ENCODE measurements around the gene AIP.
"Not testable (repeated sequence)": the region's sequence is repeated elsewhere in the genome, so short reads cannot be mapped to it uniquely, and the experiment has no call there.

AIP gene

DNA sequence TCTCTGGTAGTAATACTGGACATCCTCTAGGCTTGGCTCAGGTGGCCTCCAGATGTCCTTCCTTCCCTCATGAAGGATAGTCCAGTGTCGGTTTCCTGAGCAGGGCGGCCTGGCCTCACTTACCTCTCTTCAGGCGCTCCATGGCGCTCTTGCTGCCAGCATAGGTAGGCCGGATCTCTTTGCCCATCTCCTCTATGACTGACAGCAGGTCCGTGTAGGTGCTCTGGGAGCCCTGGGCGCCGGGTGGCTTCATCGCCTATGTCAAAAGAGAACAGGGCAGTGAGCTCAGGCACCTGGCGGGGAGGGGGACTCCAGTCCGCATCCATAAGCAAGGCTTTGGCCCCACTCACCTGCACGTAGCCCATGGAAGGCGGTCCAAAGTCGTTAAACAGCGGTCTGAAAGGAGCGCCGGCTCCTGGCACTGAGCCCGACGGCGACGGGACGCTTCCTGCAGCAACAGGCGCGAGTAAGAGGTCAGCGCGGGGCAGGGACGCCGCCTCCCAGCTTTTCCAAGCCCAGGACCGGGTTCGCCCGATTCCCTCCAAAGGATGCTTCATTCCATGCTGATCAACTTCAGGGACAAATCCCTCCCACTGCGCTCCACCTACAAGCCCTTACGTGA is 24.5 kb downstream of the AIP start:
- DNase-seq (ENCODE audit: low read depth), result no peak

DNA sequence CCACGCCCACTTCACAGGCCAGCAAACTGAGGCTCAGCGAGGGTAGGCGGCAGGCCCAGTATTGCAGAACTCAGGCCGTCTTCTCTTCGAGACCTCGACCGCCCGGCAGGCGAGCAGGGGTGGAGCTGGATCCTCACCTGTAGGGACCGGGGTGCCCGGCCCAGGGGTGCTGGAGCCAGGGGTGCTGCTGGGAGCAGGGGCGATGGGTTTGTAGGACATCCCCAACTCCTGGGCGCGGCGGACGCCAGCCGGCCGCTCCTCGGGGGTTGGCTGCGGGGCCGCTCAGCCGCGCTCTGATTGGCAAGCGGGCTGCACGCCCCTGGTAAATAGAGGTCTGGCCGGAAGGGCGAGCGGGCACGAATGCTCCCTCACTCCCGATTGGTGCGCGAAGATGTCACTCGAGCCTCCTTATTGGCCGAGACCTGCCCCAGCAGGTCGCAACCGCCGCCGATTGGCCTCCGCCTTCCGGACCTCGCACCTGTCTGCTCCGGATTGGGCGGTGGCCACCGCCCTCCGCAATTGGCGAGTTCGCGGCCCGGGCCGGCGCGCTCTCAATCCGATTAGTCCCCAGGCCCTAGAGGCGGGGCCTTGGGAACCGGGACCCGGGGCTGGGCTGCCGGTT is 25.1 kb downstream of the AIP start, which contains the start of gene CDK2AP2:
Gene CDK2AP2, minus strand, starts transcription at position 299 of the 622 bp plus-strand sequence. Its CDS starts 80 bp downstream, at position 219.
- DNase-seq (ENCODE audit: low read depth), result peak; percentile 91

DNA sequence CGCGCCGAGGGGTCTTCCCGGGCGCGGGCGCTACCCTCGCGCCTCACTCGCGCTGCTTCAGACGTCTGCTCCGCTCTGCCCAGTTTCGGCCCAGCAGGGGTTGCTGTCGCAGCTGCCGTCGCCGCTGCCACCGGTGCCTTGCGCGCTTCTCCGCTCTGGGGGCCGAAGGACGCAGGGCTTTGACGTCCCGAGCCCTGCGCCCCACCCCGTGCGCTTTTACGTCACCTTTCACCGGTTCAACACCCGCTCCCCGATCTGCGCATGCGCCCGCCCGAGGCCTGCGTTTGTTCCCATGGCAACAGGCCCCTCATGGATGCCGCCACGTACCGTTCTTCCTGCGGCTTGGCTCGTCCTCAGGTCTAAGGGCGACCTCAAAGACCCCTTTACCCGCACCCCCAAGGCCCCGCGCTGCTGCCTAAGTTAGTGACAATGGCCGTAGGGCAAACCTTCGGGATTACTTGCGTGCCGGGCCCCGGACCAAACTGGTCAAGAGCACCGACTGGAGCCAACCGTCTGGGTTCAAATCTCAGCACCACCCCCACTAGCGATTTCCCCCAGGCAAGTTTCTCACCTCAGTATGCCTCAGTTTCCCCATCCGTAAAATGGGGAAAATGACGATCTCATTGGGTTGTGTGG is 25.8 kb downstream of the AIP start:
- DNase-seq (ENCODE audit: low read depth), result peak; percentile 97

DNA sequence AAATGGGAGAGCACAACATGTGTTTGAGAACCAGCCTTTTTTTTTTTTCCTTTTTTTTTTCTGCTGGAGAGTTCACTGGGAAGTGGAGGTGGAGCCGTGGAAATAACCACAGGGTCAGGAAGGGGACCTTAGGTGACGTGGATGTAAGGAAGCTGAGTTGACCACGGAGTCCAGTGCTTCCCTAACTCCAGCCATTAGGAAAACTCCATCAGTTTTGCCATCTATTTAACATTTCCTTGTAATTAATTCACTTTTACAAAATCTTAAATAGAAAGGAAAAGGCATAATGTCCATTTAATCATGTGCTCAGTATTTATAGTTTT is 27.2 kb downstream of the AIP start:
- no peak for DNase-seq (ENCODE audit: low read depth)

DNA sequence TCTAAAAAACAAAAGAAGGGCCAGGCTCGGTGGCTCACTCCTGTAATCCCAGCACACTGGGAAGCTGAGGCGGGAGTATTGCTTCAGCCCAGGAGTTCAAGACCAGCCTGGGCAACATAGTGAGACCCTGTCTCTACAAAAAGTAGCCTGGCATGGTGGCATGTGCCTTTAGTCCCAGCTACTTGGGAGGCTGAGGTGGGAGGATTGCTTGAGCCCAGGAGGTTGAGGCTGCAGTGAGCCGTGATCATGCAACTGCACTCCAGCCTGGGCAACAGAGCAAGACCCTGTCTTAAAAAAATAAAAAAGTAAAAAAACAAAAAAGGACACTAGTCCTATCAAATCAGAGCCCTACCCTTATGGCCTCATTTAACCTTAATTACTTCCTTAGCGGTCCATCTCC is 28.7 kb downstream of the AIP start:
- not testable (repeated sequence) for DNase-seq (ENCODE audit: low read depth)

DNA sequence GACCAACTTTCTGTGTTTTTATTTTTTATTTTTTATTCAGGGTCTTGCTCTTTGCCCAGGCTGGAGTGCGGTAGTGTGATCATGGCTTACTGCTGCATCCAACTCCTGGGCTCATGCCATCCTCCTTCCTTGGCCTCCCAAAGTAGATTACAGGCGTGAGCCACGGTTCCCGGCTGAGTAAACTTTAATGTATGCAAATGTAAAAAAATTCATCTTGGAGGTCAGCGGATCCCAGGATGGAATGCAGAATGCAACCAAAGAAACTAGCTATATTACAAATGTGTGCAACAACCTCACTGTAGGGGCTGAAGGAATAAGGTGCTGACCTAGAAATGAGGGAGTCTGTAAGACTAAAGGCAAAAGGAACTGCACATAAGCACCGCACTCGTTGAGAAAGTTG is 31.3 kb downstream of the AIP start:
- no peak for DNase-seq (ENCODE audit: low read depth)

DNA sequence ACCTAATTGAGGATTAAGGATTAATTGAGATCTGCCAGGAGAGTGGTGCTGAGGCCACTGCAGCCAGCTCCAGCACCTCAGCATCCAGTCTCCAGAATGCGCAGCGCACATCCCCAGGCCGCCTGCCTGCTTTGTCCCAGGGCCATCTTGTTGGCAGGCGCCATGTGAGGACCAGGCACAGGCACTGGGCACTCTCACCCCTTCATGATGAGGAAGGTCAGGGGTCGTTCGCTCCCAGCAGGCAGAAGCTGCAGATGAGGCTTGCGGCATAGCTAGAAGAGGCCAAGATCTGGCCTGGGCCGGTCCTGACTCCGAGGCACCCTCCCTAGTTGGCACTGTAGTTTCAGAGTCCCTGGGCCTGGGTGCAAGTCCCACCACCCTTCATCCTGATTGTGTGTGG is 34.0 kb downstream of the AIP start:
- DNase-seq (ENCODE audit: low read depth), result no peak

DNA sequence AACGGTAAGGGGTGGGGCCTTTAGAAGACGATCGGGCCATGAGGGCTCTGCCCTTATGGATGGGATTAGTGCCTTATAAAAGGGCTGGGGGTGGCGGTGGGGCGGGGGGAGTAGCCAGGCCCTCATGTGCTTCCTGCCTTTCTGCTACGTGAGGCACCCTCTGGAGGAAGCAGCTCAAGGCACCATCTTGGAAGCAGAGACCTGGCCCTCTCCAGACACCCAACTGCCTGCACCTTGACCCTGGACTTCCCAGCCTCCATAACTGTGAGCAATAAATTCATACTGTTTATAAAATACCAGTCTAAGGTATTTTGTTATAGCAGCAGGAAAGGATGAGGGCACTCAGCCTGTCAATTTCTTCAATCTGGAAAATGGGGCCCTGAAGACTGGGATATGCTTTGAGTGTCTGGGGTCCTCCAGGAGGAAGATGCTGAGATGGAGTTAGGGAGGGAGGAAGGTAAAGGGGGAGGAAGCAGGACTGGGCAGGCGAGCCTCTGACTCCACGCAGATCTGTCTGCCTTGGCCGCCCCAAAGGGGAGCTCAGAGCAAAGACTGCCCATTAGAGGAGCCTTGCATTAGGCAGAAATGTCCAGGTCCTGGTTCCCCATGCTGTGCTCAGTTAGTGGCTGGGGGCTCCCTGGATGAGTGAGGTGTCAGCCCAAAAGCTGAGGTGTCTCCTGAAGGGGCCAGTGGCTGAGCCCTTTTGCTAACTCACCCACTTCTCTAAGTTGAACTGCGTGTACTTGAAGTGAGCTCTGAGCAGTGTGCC is 35.1 kb downstream of the AIP start:
- DNase-seq (ENCODE audit: low read depth), result no peak

DNA sequence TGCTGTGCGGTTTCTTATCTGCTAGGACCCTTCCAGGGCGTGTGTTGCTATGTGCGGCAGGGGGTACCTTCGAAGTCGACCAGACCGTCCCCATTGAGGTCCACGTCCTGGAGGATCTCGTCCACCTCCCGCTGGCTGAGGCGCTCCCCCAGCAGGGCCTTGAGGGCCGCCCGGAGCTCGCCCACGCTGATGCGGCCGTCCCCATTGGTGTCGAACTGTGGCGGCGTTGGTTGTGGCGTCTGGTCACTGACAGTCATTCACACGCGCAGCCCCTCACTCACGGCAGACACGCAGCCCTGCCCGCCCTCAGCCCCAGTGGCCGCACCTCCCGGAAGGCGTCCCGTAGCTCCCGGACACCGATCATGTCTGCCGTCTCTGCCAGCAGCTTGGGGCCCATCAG is 36.9 kb downstream of the AIP start:
- no peak for DNase-seq (ENCODE audit: low read depth)

DNA sequence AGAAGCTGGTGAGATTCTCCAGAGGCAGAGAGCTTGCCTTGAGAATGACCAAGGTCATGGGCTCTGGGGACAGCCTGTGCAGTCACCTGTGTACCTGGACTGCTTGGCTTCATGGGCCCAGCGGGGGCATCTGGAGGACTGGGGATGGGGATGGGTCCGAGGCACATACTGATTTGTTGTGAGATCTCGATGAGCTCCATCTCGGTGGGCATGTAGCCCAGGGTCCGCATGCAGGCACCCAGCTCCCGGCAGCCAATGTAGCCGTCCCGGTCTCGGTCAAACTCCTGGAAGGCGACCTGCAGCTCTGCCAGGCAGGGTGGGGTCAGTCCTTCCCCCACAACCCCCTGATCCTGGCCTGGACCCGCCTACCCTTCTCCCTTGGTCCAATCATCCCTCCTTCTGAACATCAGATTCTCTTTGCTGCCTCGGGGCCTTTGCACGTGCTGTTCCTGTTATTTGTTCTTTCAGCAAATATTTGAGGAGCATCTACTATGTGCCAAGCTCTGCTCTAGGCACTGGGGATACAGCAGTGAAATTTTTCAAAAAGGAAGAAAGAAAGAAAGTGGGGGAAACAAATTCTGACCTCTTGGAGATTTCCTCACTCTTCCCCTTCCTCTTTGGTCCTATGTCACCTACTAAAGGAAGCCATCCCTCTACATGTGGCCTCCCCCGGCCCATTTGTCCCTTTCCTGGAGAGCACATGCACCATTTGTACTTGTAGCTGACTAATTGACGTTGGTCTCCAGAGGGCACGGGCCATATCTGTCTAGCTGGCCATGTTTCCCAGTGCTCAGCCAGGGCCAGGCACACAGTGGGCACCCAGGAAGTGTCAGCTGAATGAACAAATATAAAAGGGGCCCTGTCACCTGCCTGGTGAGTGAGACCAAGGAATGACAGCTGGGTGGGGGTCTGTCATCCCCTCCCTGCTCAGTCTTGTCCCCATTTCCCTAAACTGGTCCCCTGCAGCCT is 38.3 kb downstream of the AIP start:
- DNase-seq (ENCODE audit: low read depth), result no peak

DNA sequence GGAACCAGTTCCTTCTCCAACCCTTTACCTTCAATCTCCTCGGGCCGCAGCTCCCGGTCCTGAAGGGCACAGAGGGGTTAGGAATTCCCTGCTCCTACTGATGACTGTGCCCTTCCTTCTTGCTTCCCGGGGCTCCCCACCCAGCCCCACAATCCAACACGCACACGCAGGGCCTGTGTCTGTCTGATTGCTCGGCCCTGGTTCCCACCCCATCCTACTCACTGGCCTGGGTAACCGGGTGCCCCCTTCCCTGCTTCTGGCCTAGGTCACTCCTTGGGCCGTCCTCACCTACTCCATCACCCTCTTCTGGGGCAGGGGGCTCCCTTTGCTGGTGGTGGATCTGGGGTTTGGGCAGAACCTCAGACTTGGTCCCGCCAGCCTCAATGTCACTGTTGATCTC is 39.1 kb downstream of the AIP start:
- DNase-seq (ENCODE audit: low read depth), result no peak

DNA sequence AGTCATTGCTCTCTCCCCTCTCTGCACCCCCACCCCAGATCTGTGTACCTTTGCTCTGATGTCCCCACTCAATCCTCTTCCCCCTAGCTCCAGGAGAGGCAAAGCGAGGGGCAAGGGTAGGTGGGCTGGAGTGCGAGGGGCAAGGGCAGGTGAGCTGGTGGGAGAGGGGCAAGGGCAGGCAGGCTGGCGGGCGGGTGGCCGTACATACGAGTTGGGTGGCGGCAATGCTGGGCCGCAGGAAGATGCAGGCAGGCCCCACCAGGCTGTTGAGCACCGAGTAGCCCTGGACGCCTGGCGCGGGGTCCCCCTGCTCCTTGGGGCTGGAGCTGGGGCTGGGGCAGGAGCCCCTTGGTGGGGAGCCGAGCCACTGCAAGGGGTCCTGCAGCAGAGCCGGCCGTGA is 39.5 kb downstream of the AIP start:
- DNase-seq (ENCODE audit: low read depth), result no peak

DNA sequence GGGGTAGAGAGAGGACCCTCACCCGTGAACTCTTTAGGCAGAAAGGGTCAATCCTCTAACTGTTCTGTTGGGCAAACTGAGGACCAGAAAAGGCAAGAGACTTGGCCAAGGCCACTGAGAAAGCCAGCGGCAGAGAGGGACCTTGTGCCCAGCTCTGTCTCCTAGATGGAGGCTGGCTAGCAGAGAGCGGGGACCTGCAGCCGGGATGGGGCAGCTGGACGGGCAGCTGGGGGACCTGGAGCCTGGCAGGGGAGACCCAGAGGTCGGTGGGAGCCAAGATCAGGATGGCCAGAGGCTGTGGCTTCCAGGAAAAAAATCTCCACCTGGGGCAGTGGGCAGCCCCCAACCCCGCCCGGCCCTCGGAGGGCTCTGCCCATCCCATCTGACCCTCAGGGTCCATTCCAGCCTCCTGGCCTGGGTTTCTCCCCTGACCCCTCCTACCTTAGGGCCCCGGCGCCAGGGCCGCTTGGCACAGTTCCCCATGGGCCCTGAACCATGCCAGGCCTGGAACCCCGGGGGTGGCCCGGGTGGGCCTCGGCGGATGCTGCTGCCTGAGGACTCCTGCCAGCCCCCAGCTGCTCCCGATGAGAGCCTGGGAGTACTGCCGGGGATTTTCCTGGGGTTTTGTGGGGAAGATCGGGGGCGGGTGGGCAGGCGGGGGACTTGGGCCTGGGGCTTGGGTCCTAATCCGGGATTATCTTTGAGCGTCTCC is 40.2 kb downstream of the AIP start, which contains the start of gene CABP2:
Gene CABP2, minus strand, starts transcription at position 603 of the 712 bp plus-strand sequence. Its CDS starts 120 bp downstream, at position 483.
- no peak for DNase-seq (ENCODE audit: low read depth)

DNA sequence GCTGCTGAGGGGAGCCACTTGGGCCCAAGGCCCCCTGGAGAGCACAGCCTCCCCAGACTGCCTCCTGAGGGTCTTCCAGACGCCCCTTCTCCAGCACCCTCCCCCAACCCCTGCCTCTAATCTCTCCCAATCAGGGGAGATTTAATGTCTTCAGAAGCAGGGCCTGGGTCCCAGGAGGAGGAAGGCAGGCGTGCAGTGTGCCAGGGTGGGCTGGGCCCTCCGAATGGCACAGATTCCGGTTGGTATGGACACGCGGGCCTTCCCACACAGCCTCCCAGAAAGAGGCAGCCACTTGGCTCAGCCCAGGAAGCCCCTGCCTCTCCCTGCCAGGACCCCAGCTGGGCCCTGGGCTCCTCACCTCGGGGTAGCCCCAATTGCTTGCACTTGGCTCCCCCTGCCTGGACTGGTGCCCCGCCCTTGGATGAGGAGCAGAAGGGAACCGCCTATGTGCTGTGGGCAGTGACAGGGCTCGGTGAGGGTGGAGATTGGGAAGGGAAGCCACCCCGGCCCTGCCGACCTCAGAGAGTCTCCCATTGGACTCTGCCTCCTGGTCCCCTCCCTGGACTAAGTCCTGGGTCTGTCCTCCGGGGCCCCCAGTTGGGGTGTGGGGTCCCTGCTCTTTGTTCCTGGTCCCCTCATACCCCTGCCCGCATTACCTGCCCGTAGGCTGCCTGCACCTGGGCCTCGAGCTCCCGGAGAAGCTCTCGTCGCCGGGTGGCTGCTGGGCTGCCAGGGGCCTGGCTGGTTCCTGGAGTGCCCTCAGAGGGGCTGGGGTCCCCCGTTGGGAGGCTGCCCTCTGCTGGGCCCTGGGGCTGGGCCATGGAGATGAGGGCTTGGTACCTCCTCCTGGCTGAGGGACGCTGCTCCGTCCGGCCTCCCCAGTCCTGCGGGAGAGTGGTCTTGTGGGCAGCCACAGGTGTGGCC is 41.0 kb downstream of the AIP start:
- no peak for DNase-seq (ENCODE audit: low read depth)

DNA sequence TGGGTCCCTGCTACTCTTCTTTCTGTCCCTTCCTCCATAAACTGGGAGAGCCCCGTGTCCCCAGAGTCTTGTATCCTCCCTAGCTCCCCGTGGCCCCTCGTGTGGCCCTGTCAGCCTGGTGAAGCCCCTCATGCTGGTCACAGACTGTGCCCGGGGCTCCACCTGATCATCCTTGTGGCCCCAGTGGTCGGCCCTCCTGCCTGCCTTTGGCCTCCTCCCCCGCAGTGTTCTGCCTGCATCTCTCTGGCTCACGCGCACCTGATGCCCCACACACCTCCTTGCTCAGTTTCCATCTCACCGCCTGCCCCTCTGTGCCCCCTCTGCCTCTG is 41.6 kb downstream of the AIP start:
- DNase-seq (ENCODE audit: low read depth), result no peak

DNA sequence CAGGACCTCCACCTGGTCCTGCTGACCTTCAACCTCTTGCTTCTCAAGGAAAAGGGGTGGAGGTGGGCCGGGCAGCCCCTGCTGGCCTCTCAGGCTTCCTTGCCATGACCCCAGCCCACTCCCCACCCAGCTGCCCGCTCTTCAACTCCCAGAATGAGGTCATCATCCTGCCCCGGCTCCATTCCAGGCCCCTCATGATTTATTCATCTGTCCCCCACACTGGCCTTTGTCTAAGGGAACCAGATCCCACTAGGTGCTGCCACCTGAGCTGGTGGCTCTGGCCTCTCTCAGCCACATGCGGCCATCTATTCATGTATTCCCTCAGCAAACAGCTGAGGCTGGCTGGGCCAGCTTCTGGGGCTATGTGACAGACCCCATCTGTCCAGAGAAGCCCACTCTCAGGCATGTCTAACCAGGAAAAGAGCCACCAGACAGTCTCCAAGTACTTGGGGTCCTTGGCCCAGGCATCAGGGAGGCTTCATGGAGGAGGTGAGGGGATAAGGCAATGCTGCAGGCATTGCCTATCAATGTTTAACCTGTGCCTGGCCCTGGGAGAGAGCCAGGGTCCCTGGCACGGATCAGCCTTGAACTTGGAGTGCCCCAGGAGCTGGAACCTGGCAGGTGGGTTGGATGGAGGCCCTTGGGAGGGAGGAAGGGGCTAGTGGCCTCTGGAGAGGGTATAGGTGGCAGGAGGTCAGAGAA is 42.6 kb downstream of the AIP start:
- no peak for DNase-seq (ENCODE audit: low read depth)

DNA sequence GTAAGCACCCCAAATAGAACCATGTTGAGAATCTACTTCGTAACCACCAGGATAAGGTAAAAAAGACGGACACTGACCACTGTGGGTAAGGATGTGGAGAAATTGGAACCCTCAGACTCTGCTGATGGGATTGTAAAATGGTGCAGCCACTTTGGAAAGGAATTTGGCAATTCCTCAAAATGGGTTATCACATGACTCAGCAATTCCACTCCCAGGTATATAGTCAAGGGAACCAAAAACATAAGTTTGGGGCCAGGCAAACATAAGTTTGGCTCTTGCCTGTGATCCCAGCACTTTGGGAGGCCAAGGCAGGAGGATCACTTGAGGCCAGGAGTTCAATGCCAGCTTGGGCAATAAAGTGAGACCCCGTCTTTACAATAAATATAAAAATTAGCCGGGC is 45.5 kb downstream of the AIP start:
- DNase-seq (ENCODE audit: low read depth), result no peak

DNA sequence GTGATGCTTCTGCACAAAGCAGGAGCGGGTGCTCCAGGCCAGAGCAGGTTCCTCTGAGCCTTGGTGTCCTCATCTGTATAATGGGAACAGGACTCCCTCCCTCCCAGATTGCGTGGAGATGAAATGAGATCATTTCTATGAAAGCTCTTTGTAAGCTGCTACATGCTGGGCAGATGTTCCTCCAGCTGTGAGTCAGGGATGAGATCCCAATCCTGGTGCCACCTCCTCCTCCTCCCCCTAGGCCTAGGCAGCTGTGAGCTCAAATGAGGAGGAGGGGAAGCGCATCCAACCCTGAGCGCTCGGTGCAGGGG is 47.4 kb downstream of the AIP start:
- no peak for DNase-seq (ENCODE audit: low read depth)

DNA sequence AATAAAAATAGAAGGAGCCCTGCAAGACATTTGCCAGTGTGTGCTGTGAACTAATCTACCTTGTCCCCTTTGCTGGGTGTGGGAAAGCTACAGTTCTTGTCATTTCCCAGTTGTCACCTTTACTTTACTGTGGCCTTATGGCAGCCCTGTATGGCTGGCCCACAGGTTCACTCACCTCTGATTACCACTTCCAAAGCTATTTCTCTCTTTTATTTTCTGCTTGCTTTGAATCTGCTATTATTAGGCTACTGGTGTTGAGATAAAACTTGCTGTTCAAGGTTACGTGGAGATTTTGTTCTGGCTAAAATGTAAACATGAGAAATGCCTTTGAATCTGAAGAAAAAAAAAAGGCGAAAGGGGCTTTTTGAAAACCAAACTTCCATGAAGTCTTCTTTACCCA is 50.1 kb downstream of the AIP start:
- DNase-seq (ENCODE audit: low read depth), result no peak
